K562 (cell line): Measurements from ENCODE around the gene FLAD1. TPM values are rescaled to one million over a fixed set of nuclear protein-coding genes. Genes with fewer than 3 reads are reported as not detected.
A peak's percentile ranks its signal among the peaks of the same experiment; 100 is the strongest.

Experiments
- BDP1 ChIP-seq: IDR thresholded peaks from 3 replicates; pipeline ENCODE4 v1.6.1; 2011; ENCODE audit not compliant: insufficient read length, insufficient read depth
- ESRRA ChIP-seq: fragments of 450-650 bp; IDR thresholded peaks from 2 replicates; pipeline ENCODE4 v1.6.1; 2014; ENCODE audit warnings: low read depth, mild to moderate bottlenecking, moderate library complexity, borderline replicate concordance
- FIP1L1 ChIP-seq: fragments of 200-400 bp; formaldehyde crosslinking; IDR thresholded peaks from 2 replicates; pipeline ENCODE4 v1.6.1; 2018; ENCODE audit warnings: mild to moderate bottlenecking, low read depth, low read length; ENCODE audit not compliant: poor library complexity, severe bottlenecking
- GATAD2A ChIP-seq: fragments of 450-650 bp; IDR thresholded peaks from 2 replicates; pipeline ENCODE4 v1.6.1; 2017
- ILK ChIP-seq: fragments of 450-650 bp; IDR thresholded peaks from 2 replicates; pipeline ENCODE4 v1.6.1; 2016; ENCODE audit warnings: missing genetic modification characterization, low read depth, mild to moderate bottlenecking, missing compliant biosample characterization, moderate library complexity, borderline replicate concordance
- KAT7 ChIP-seq: sonication (generic); formaldehyde crosslinking; IDR thresholded peaks from 2 replicates; pipeline ENCODE4 v1.8.0; 2022; ENCODE audit warnings: missing genetic modification reagents, mild to moderate bottlenecking, borderline replicate concordance
- PML ChIP-seq: IDR thresholded peaks from 2 replicates; pipeline ENCODE4 v1.6.1; 2012; ENCODE audit warnings: low read length, inconsistent platforms
- POLR2AphosphoS5 ChIP-seq: IDR thresholded peaks from 2 replicates; pipeline ENCODE4 v1.6.1; 2011; ENCODE audit warnings: mild to moderate bottlenecking, low read depth, low read length, moderate library complexity; ENCODE audit not compliant: control insufficient read depth, insufficient read depth
- PYGO2 ChIP-seq: fragments of 450-650 bp; IDR thresholded peaks from 2 replicates; pipeline ENCODE4 v1.6.1; 2016; ENCODE audit warnings: mild to moderate bottlenecking, missing genetic modification characterization, moderate library complexity, missing compliant biosample characterization
- RBBP5 ChIP-seq: fragments of 200-600 bp; sonication (generic); IDR thresholded peaks from 2 replicates; pipeline ENCODE4 v1.6.1; 2012; ENCODE audit warnings: borderline replicate concordance, mild to moderate bottlenecking, low read length, control low read depth, inconsistent platforms; ENCODE audit not compliant: insufficient read depth, poor library complexity, severe bottlenecking
- TAF7 ChIP-seq: fragments of 450-650 bp; IDR thresholded peaks from 2 replicates; pipeline ENCODE4 v1.6.1; 2016; ENCODE audit warnings: missing genetic modification characterization, missing compliant biosample characterization
- TAF9B ChIP-seq: fragments of 450-650 bp; IDR thresholded peaks from 2 replicates; pipeline ENCODE4 v1.6.1; 2018; ENCODE audit warnings: mild to moderate bottlenecking; ENCODE audit not compliant: partially characterized antibody
- TEAD1 ChIP-seq, 2 experiments: fragments of 450-650 bp in 1 of 2; sonication (generic) in 1 of 2; formaldehyde crosslinking; IDR thresholded peaks; 2 replicates each; pipeline versions ENCODE4 v1.4.0 to v1.8.0; 2020 to 2022; ENCODE audit warnings: mild to moderate bottlenecking in 2 of 2, missing genetic modification reagents in 1 of 2
- ZBTB17 ChIP-seq: fragments of 450-650 bp; formaldehyde crosslinking; IDR thresholded peaks from 2 replicates; pipeline ENCODE4 v1.4.0; 2020; ENCODE audit warnings: mild to moderate bottlenecking
- ZBTB43 ChIP-seq: sonication (generic); formaldehyde crosslinking; IDR thresholded peaks from 2 replicates; pipeline ENCODE4 v1.8.0; 2023; ENCODE audit warnings: mild to moderate bottlenecking, missing genetic modification reagents
- ZNF197 ChIP-seq: fragments of 200-800 bp; sonication (Bioruptor generic); IDR thresholded peaks from 2 replicates; pipeline ENCODE4 v1.6.1; 2016; ENCODE audit warnings: low read depth, missing genetic modification characterization, missing compliant biosample characterization
- ZNF224 ChIP-seq: sonication (generic); formaldehyde crosslinking; IDR thresholded peaks from 2 replicates; pipeline ENCODE4 v1.8.0; 2022; ENCODE audit warnings: mild to moderate bottlenecking, missing genetic modification reagents
- ZNF274 ChIP-seq: IDR thresholded peaks from 2 replicates; pipeline ENCODE4 v1.6.1; 2011; ENCODE audit warnings: low read depth, mild to moderate bottlenecking, low read length, moderate library complexity, borderline replicate concordance
- ZNF764 ChIP-seq: fragments of 250-450 bp; sonication (Bioruptor Pico); IDR thresholded peaks from 2 replicates; pipeline ENCODE4 v1.4.0; 2020; ENCODE audit warnings: low read depth, mild to moderate bottlenecking, moderate library complexity
- ZNF77 ChIP-seq: fragments of 250-450 bp; sonication (Bioruptor Pico); IDR thresholded peaks from 2 replicates; pipeline ENCODE4 v1.5.0; 2020
- ZNF79 ChIP-seq: fragments of 250-450 bp; sonication (Bioruptor Pico); IDR thresholded peaks from 2 replicates; pipeline ENCODE4 v1.4.0; 2020; ENCODE audit warnings: low read depth, mild to moderate bottlenecking, moderate library complexity
- polyA plus RNA-seq, 8 experiments: library from polyadenylated mRNA; depleted of rRNA in 4 of 8; stranded (reverse) in 5 of 8; unstranded in 3 of 8; fragments of >200 nt; fragmentation: Nextera tagmentation in 2 of 8; fragmentation: Illumina TruSeq in 1 of 8; extraction: Ambion mirVana in 2 of 8; extraction: Trizol in 1 of 8; gene quantifications; 2 replicates each; pipeline versions ENCODE4 v1.2.1 to v1.2.3, GENCODE V29; 2011 to 2014; ENCODE audit warnings: inconsistent platforms in 1 of 8, missing spikeins in 1 of 8
- total RNA-seq, 7 experiments: library from RNA; depleted of rRNA in 6 of 7; stranded (reverse); fragments of >200 nt in 6 of 7; fragmentation: Illumina TruSeq in 2 of 7; extraction: Trizol in 2 of 7; gene quantifications; 2 replicates each; pipeline versions ENCODE4 v1.2.1 to v1.2.3, GENCODE V29; 2011 to 2021; ENCODE audit warnings: low replicate concordance in 1 of 7
- TF ChIP-seq, protein P1 (sequence below): fragments of 450-650 bp; IDR thresholded peaks from 2 replicates; pipeline ENCODE4 v1.6.1; 2016; ENCODE audit warnings: missing biosample characterization, missing genetic modification characterization
- TF ChIP-seq, protein P2 (sequence below): IDR thresholded peaks from 3 replicates; pipeline ENCODE4 v1.6.1; 2011; ENCODE audit warnings: borderline replicate concordance, mild to moderate bottlenecking, moderate library complexity; ENCODE audit not compliant: insufficient read length; ENCODE audit errors: extremely low read depth

The FLAD1 gene
- total and polyA plus RNA-seq, 9 of the 15 experiments (the other 6 are each of a cell fraction or from before 2014, with no cell fraction given), result 24.9 to 85.8 (median 67.0) TPM

GRCh38 chr1:155001675-155002463 is 18.7 kb downstream of the FLAD1 start (continued):
- TF ChIP-seq RBBP5 (no peak), ILK (tag) (no peak), ZNF224 (CRISPR knock-in tag) (no peak), GATAD2A (peak; percentile 99), ZNF77 (no peak), ZNF274 (no peak), KAT7 (CRISPR knock-in tag) (peak; percentile 82; the same call in 1 of the 2 replicates), TAF9B (peak; percentile 63), ZNF79 (CRISPR knock-in tag) (no peak), ZBTB17 (CRISPR knock-in tag) (no peak), ZNF764 (CRISPR knock-in tag) (no peak), BDP1 (no peak), ZBTB43 (no peak), POLR2AphosphoS5 (no peak; the same call in 1 of the 2 replicates), TAF7 (tag) (peak; percentile 12), PYGO2 (peak; percentile 24; the same call in 1 of the 2 replicates), PML (no peak), ESRRA (no peak), TEAD1 (CRISPR knock-in tag; IDR thresholded peaks at IDR 0.05) (no peak), ZNF197 (CRISPR knock-in tag) (peak; percentile 15; the same call in 1 of the 2 replicates), FIP1L1 (no peak)
- TF ChIP-seq, protein P1, sequence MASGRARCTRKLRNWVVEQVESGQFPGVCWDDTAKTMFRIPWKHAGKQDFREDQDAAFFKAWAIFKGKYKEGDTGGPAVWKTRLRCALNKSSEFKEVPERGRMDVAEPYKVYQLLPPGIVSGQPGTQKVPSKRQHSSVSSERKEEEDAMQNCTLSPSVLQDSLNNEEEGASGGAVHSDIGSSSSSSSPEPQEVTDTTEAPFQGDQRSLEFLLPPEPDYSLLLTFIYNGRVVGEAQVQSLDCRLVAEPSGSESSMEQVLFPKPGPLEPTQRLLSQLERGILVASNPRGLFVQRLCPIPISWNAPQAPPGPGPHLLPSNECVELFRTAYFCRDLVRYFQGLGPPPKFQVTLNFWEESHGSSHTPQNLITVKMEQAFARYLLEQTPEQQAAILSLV (tag), result no peak
- TF ChIP-seq, protein P2, sequence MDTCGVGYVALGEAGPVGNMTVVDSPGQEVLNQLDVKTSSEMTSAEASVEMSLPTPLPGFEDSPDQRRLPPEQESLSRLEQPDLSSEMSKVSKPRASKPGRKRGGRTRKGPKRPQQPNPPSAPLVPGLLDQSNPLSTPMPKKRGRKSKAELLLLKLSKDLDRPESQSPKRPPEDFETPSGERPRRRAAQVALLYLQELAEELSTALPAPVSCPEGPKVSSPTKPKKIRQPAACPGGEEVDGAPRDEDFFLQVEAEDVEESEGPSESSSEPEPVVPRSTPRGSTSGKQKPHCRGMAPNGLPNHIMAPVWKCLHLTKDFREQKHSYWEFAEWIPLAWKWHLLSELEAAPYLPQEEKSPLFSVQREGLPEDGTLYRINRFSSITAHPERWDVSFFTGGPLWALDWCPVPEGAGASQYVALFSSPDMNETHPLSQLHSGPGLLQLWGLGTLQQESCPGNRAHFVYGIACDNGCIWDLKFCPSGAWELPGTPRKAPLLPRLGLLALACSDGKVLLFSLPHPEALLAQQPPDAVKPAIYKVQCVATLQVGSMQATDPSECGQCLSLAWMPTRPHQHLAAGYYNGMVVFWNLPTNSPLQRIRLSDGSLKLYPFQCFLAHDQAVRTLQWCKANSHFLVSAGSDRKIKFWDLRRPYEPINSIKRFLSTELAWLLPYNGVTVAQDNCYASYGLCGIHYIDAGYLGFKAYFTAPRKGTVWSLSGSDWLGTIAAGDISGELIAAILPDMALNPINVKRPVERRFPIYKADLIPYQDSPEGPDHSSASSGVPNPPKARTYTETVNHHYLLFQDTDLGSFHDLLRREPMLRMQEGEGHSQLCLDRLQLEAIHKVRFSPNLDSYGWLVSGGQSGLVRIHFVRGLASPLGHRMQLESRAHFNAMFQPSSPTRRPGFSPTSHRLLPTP, result peak; percentile 38
